Measurements from ENCODE around the gene TF. TPM values are rescaled to one million over a fixed set of nuclear protein-coding genes. Genes with fewer than 3 reads are reported as not detected.

The TF gene
- total RNA-seq, 4 donors from 2014 or later = 13.9 to 154 (median 67.3) TPM

- no peak for TF ChIP-seq CTCF (IDR thresholded peaks at IDR 0.05; ENCODE audit: low read depth)
Measured at GRCh38 chr3:133840055-133840737, 94.0 kb downstream of the TF start.

- no peak for TF ChIP-seq CTCF (IDR thresholded peaks at IDR 0.05; ENCODE audit: low read depth)
Measured at GRCh38 chr3:133840767-133841166, 94.6 kb downstream of the TF start.

- TF ChIP-seq CTCF (IDR thresholded peaks at IDR 0.05; ENCODE audit: low read depth) = no peak
Measured at GRCh38 chr3:133841196-133841595, 95.0 kb downstream of the TF start.

- TF ChIP-seq CTCF (IDR thresholded peaks at IDR 0.05; ENCODE audit: low read depth) = no peak
Measured at GRCh38 chr3:133842158-133842557, 96.0 kb downstream of the TF start.

- TF ChIP-seq CTCF (IDR thresholded peaks at IDR 0.05; ENCODE audit: low read depth) = no peak
Measured at GRCh38 chr3:133843634-133844033, 97.4 kb downstream of the TF start.

- TF ChIP-seq CTCF (IDR thresholded peaks at IDR 0.05; ENCODE audit: low read depth) = no peak
Measured at GRCh38 chr3:133845127-133845526, 98.9 kb downstream of the TF start.

Small RNA genes within 50 kb of the gene (small RNA-seq; reads per million reads assigned to genes)
- not detected for gene RNA5SP140

Other genes starting within 250 kb of the TF start
- 100 to 1,000 TPM; 157 to 246 (median 176) TPM for gene CDV3, start 172.7 kb upstream of the TF start, total RNA-seq
- gene TOPBP1, start 84.5 kb upstream of the TF start, total RNA-seq = 10 to 100 TPM; 26.2 to 35.9 (median 28.5) TPM
- gene SRPRB, start 59.4 kb downstream of the TF start, total RNA-seq = 10 to 100 TPM; 13.7 to 26.9 (median 23.8) TPM
- gene RAB6B, start 149.5 kb downstream of the TF start, total RNA-seq = 10 to 100 TPM in 1 of 4 donors, 1 to 10 TPM in 3; 5.5 to 14.2 (median 6.1) TPM